Body of pancreas (tissue), 4 donors: ENCODE data around the gene UMODL1. TPM values are rescaled to one million over a fixed set of nuclear protein-coding genes. Genes with fewer than 3 reads are reported as not detected.

ENCODE experiments used
- ATAC-seq: fragments of 150-250 bp; one replicate; pipeline ENCODE4 v1.9.1; 2016
- DNase-seq, 4 donors: peaks; one replicate each; pipeline ENCODE4 v3.0.0-alpha.2; 2019
- H3K27ac ChIP-seq, 4 donors: fragments of 200-600 bp; sonication (generic); 1 replicate in 3 of 4; 2 replicates in 1 of 4; pipeline versions ENCODE4 v1.5.1 to v1.6.1; 2016 to 2019; ENCODE audit warnings: mild to moderate bottlenecking in 1 of 4, mixed read lengths in 1 of 4, moderate library complexity in 1 of 4
- H3K27me3 ChIP-seq, 2 donors: fragments of 200-600 bp; sonication (generic); one replicate each; pipeline ENCODE4 v1.6.0; 2016; ENCODE audit warnings: mild to moderate bottlenecking in 1 of 2
- H3K36me3 ChIP-seq, 2 donors: fragments of 200-600 bp; sonication (generic); replicated peaks in 1 of 2; 2 replicates each; pipeline ENCODE4 v1.5.1; 2016; ENCODE audit warnings: low read depth in 2 of 2; ENCODE audit not compliant: insufficient read depth in 1 of 2
- H3K4me1 ChIP-seq: fragments of 200-600 bp; sonication (generic); one replicate; pipeline ENCODE4 v1.6.0; 2016
- H3K4me3 ChIP-seq, 2 donors: fragments of 200-600 bp; sonication (generic); 1 replicate in 1 of 2; 2 replicates in 1 of 2; pipeline ENCODE4 v1.5.1; 2016 to 2019
- H3K9me3 ChIP-seq, 3 donors: fragments of 200-600 bp; sonication (generic); 1 replicate in 2 of 3; 2 replicates in 1 of 3; pipeline ENCODE4 v1.5.1; 2016
- CTCF ChIP-seq, 7 experiments: fragments of 450-650 bp in 4 of 7; fragments of 200-600 bp in 3 of 7; sonication (generic) in 3 of 7; IDR thresholded peaks; one replicate each; pipeline ENCODE4 v1.5.1; 2016 to 2019; ENCODE audit warnings: antibody characterized with exemption in 7 of 7
- POLR2A ChIP-seq, 3 donors: fragments of 450-650 bp; IDR thresholded peaks; one replicate each; pipeline ENCODE4 v1.6.1; 2016; ENCODE audit warnings: antibody characterized with exemption in 3 of 3, mild to moderate bottlenecking in 2 of 3
- WGBS, 2 donors: methylation state at CpG; one replicate each; pipeline ENCODE4 v1.1.5; 2017; 5-methylcytosine and 5-hydroxymethylcytosine counted together
- intact Hi-C: fragments of 100-400 bp; cut with DNase I; formaldehyde crosslinking; loops from one replicate; pipeline ENCODE4 v1.15.1; 2023
- total RNA-seq, 2 donors: library from RNA; depleted of rRNA; stranded (reverse); fragments of >200 nt; gene quantifications; one replicate each; pipeline ENCODE4 v1.1.0, GENCODE V29; 2016

Gene UMODL1
- total RNA-seq, 2 donors from 2014 or later, result not detected

GRCh38 chr21:42189860-42190485, 118.9 kb downstream of the UMODL1 start:
- H3K4me1 ChIP-seq, result no peaks in the 10 kb centered on the region
- intact Hi-C loops, result no loop called here
- no peak overlapping the region for H3K4me3 ChIP-seq
- no peak for ATAC-seq
- no peaks in the 10 kb centered on the region for H3K9me3 ChIP-seq
- no peaks in the 10 kb centered on the region for H3K36me3 ChIP-seq
- H3K27me3 ChIP-seq, result no peaks in the 10 kb centered on the region
- peak overlapping the region in 1 of 4 donors; percentile 31 for H3K27ac ChIP-seq
- no peak for DNase-seq
- TF ChIP-seq POLR2A (IDR thresholded peaks at IDR 0.05) (no peak), CTCF (IDR thresholded peaks at IDR 0.05) (no peak)
- 70 to 82% methylated on average over 10 to 11 of the region's 11 CpGs for WGBS, 2 donors

GRCh38 chr21:42190486-42190863, 119.4 kb downstream of the UMODL1 start:
- no peaks in the 10 kb centered on the region for H3K4me1 ChIP-seq
- no peak for DNase-seq
- no peaks in the 10 kb centered on the region for H3K9me3 ChIP-seq
- TF ChIP-seq POLR2A (IDR thresholded peaks at IDR 0.05) (no peak), CTCF (IDR thresholded peaks at IDR 0.05) (no peak)
- H3K4me3 ChIP-seq, result no peak overlapping the region
- no peak for ATAC-seq
- H3K27me3 ChIP-seq, result no peaks in the 10 kb centered on the region
- intact Hi-C loops, result no loop called here
- H3K36me3 ChIP-seq, result no peaks in the 10 kb centered on the region
- 90 to 96% methylated on average over 8 of the region's 8 CpGs for WGBS, 2 donors
- H3K27ac ChIP-seq, result no peak overlapping the region

- H3K9me3 ChIP-seq, result no peaks in the 10 kb centered on the region
- H3K4me3 ChIP-seq, result no peak overlapping the region
- no peak for DNase-seq
- H3K27ac ChIP-seq, result no peak overlapping the region
- WGBS, 2 donors, result 83 to 95% methylated on average over 5 of the region's 5 CpGs
- no peak for TF ChIP-seq POLR2A (IDR thresholded peaks at IDR 0.05)
- no peak for TF ChIP-seq CTCF (IDR thresholded peaks at IDR 0.05)
- H3K4me1 ChIP-seq, result no peaks in the 10 kb centered on the region
- H3K36me3 ChIP-seq, result no peaks in the 10 kb centered on the region
- no peak for ATAC-seq
- intact Hi-C loops, result no loop called here
- no peaks in the 10 kb centered on the region for H3K27me3 ChIP-seq
These were observed 119.9 kb downstream of the UMODL1 start for GRCh38 chr21:42191064-42191463.

GRCh38 chr21:42191696-42192595, 120.8 kb downstream of the UMODL1 start:
- no peak for TF ChIP-seq POLR2A (IDR thresholded peaks at IDR 0.05)
- no peak for TF ChIP-seq CTCF (IDR thresholded peaks at IDR 0.05)
- no peak overlapping the region for H3K4me3 ChIP-seq
- 61 to 66% methylated on average over 20 to 21 of the region's 21 CpGs for WGBS, 2 donors
- no peaks in the 10 kb centered on the region for H3K27me3 ChIP-seq
- DNase-seq (no peak), ATAC-seq (no peak)
- no peaks in the 10 kb centered on the region for H3K36me3 ChIP-seq
- H3K27ac ChIP-seq, result no peak overlapping the region
- intact Hi-C loops, result no loop called here
- H3K9me3 ChIP-seq, result no peaks in the 10 kb centered on the region
- H3K4me1 ChIP-seq, result no peaks in the 10 kb centered on the region

Other genes starting within 250 kb of the UMODL1 start
- gene PRDM15, start 192.0 kb upstream of the UMODL1 start, total RNA-seq, result 1 to 10 TPM; 3.1 to 6.9 TPM
- 10 to 100 TPM; 10.4 to 25.4 TPM for gene C2CD2, start 117.3 kb upstream of the UMODL1 start, total RNA-seq
- gene ZBTB21, start 61.0 kb upstream of the UMODL1 start, total RNA-seq, result 10 to 100 TPM in 1 of 2 donors, 1 to 10 TPM in 1; 4.2 to 10.2 TPM
- 1 to 10 TPM; 7.5 to 7.6 TPM for gene ABCG1, start 147.8 kb downstream of the UMODL1 start, total RNA-seq
- gene TFF3, start 244.1 kb downstream of the UMODL1 start, total RNA-seq, result 10 to 100 TPM in 1 of 2 donors, 1 to 10 TPM in 1; 6.3 to 16.3 TPM